ENCODE results near the gene PHKG2.

Gene PHKG2

GRCh38 chr16:30758988-30759491, 10.8 kb downstream of the PHKG2 start:
- Mint-ChIP-seq H3K4me3 (no peak overlapping the region), H3K4me1 (peaks cover 31% of the 10 kb centered on the region)

DNA sequence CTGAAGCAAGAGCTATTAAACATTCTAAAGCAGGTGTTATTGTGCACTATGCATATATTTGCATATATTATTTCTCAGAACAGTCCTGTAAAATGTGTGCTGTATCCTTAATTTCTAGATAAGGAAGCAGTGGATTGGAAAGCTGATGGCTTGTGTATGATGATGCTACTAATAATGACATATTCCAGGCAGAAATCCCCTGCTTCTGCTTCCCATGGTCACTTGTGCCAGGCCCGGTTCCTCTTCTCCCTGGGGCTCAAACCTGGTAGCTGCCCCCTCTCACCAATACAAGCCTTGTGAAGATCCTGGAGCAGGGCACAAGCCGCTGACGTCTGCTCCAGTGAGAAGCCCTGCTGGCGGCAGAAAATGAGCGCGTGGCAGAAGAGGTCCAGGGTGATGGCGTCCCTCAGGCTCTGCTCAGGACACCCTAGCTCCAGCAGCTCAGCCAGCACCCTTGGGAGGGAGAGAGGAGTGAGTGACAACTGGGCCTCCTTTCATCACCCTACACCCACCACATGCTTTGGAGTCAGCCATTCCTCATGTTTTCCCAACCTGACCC, 11.9 kb downstream of the PHKG2 start:
- Mint-ChIP-seq H3K4me1 (peaks cover 31% of the 10 kb centered on the region), H3K9me3 (no peaks in the 10 kb centered on the region), H3K36me3 (ENCODE audit: low read depth) (peaks cover 13% of the 10 kb centered on the region), H3K27me3 (no peaks in the 10 kb centered on the region), H3K27ac (no peak overlapping the region), H3K4me3 (peak overlapping the region; percentile 91)
- ATAC-seq, result no peak
- DNase-seq, result no peak

More at GRCh38 chr16:30758988-30759491, 10.8 kb downstream of the PHKG2 start:
- Mint-ChIP-seq H3K27me3 (no peaks in the 10 kb centered on the region), H3K36me3 (ENCODE audit: low read depth) (peaks cover 19% of the 10 kb centered on the region), H3K9me3 (no peaks in the 10 kb centered on the region), H3K27ac (no peak overlapping the region)
- no peak for DNase-seq
- no peak for ATAC-seq

- Mint-ChIP-seq H3K9me3 (no peaks in the 10 kb centered on the region), H3K36me3 (ENCODE audit: low read depth) (peaks cover 18% of the 10 kb centered on the region), H3K4me1 (peaks cover 31% of the 10 kb centered on the region), H3K4me3 (peak overlapping the region; percentile 91), H3K27me3 (no peaks in the 10 kb centered on the region), H3K27ac (peak overlapping the region; percentile 86)
- ATAC-seq (no peak), DNase-seq (no peak)
These were observed 12.6 kb downstream of the PHKG2 start for GRCh38 chr16:30760577-30761426.

- Mint-ChIP-seq H3K4me3 (peak overlapping the region; percentile 91), H3K36me3 (ENCODE audit: low read depth) (peaks cover 23% of the 10 kb centered on the region), H3K4me1 (peaks cover 31% of the 10 kb centered on the region), H3K9me3 (no peaks in the 10 kb centered on the region), H3K27ac (peak overlapping the region; percentile 86), H3K27me3 (no peaks in the 10 kb centered on the region)
- ATAC-seq (peak; percentile 30), DNase-seq (peak; percentile 62)
These were observed 13.3 kb downstream of the PHKG2 start for GRCh38 chr16:30761427-30761927.

GRCh38 chr16:30761928-30762902, 14.0 kb downstream of the PHKG2 start, which contains the start of the genes CFAP119 and RNF40:
TSS of gene CFAP119 (minus strand) at chr16:30762062. CDS start at chr16:30761748, 314 bp downstream.
TSS of gene RNF40 (plus strand) at chr16:30762322. CDS start at chr16:30762546, 224 bp downstream.
- ATAC-seq (peak; percentile 97), DNase-seq (peak; percentile 93)
- Mint-ChIP-seq H3K9me3 (no peaks in the 10 kb centered on the region), H3K4me3 (peak within 1 kb of the TSS; percentile 91), H3K4me1 (peaks cover 31% of the 10 kb centered on the region), H3K27ac (peak within 1 kb of the TSS; percentile 86), H3K27me3 (no peaks in the 10 kb centered on the region), H3K36me3 (ENCODE audit: low read depth) (peaks cover 29% of the 10 kb centered on the region)

DNA sequence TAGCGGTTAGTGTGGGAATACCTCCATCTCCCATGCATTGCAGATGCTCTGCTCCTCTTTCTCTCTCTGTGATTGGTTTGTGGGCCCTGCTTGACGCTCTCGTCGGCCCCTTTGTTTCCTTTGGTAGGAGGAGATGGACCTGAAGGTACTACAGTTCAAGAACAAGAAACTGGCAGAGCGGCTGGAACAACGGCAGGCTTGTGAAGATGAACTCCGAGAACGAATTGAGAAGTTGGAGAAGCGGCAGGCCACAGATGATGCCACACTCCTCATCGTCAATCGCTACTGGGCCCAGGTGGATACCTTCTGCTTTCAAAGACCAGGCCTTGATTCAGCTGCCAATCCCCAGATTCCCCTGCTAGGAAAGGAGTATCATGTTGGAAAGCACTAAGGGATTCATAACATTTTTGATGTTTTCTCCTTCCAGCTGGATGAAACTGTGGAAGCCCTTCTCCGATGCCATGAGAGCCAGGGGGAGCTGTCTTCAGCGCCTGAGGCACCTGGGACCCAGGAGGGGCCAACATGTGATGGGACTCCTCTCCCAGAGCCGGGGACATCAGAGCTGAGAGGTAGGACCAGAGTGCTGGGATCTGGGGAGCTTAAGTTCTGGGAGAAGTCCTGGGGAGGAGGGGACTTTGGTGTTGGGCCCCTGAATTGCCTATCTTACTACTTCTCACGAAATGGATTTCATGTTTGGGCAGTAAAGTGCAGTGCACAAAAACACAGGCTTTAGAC, 14.9 kb downstream of the PHKG2 start:
- peaks cover 31% of the 10 kb centered on the region for H3K4me1 Mint-ChIP-seq
- peak overlapping the region; percentile 86 for H3K27ac Mint-ChIP-seq
- no peak for ATAC-seq
- no peaks in the 10 kb centered on the region for H3K9me3 Mint-ChIP-seq
- peaks cover 36% of the 10 kb centered on the region for H3K36me3 Mint-ChIP-seq (ENCODE audit: low read depth)
- no peak for DNase-seq
- no peaks in the 10 kb centered on the region for H3K27me3 Mint-ChIP-seq
- peak overlapping the region; percentile 91 for H3K4me3 Mint-ChIP-seq

GRCh38 chr16:30764086-30764485, 15.9 kb downstream of the PHKG2 start:
- no peak overlapping the region for H3K27ac Mint-ChIP-seq

DNA sequence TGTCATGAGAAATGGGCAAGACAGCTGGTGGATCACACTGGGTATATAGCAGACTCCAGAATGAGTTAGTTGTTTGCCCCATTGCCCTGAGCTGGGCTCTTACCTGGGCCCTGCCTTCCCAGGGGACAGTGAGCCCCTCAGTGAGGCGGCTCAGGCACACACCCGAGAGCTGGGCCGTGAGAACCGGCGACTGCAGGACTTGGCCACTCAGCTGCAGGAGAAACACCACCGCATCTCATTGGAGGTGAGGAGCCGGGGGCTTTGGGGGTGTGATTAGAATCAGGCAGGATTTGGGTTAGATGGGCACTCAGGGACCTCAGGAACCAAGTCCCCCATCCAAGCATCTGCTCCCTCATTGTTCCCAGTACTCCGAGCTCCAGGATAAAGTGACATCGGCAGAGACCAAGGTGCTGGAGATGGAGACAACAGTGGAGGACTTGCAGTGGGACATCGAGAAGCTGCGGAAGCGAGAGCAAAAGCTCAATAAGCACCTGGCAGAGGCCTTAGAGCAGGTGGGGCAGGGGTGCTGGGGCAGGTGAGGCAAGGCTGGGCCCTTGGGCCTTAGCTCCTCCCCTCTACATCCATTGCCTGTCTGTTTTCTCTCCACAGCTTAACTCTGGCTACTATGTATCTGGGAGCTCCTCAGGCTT, 16.7 kb downstream of the PHKG2 start:
- ATAC-seq (no peak), DNase-seq (no peak)
- no peak overlapping the region for H3K4me3 Mint-ChIP-seq
- no peaks in the 10 kb centered on the region for H3K27me3 Mint-ChIP-seq
- H3K27ac Mint-ChIP-seq, result no peak overlapping the region
- H3K9me3 Mint-ChIP-seq, result no peaks in the 10 kb centered on the region
- H3K36me3 Mint-ChIP-seq (ENCODE audit: low read depth), result peaks cover 48% of the 10 kb centered on the region
- peaks cover 29% of the 10 kb centered on the region for H3K4me1 Mint-ChIP-seq

More at GRCh38 chr16:30764086-30764485, 15.9 kb downstream of the PHKG2 start:
- Mint-ChIP-seq H3K9me3 (no peaks in the 10 kb centered on the region), H3K27me3 (no peaks in the 10 kb centered on the region), H3K36me3 (ENCODE audit: low read depth) (peaks cover 44% of the 10 kb centered on the region), H3K4me1 (peaks cover 29% of the 10 kb centered on the region), H3K4me3 (peak overlapping the region; percentile 58)
- ATAC-seq (no peak), DNase-seq (no peak)

DNA sequence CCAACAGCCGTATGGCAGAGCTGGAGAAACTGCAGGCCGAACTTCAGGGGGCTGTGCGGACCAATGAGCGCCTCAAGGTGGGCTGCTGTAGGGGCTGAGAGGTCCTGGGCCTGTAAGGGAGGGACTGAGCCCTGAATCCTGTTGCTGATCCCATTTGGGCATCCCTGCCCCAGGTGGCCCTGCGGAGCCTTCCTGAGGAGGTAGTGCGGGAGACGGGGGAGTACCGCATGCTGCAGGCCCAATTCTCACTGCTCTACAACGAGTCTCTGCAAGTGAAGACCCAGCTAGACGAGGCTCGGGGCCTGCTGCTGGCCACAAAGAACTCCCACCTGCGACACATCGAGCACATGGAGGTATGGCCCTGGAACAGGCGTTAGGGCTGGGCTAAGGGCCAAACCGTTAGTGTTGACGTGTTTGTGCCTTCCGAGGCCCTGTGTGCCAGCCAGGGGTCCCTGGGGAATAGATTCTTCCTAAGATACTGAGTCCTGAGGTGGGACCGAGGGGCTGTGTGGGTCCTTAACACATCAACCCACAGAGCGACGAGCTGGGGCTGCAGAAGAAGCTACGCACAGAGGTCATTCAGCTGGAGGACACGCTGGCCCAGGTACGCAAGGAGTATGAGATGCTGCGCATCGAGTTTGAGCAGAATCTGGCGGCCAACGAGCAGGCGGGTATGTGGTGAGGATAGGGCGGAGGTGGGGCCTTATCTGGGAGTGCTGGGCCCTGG, 18.1 kb downstream of the PHKG2 start:
- Mint-ChIP-seq H3K36me3 (ENCODE audit: low read depth) (peaks cover 51% of the 10 kb centered on the region), H3K27ac (no peak overlapping the region), H3K27me3 (no peaks in the 10 kb centered on the region), H3K4me1 (peaks cover 18% of the 10 kb centered on the region), H3K4me3 (no peak overlapping the region), H3K9me3 (no peaks in the 10 kb centered on the region)
- ATAC-seq, result no peak
- DNase-seq, result no peak

GRCh38 chr16:30766933-30767284, 18.7 kb downstream of the PHKG2 start:
- DNase-seq (no peak), ATAC-seq (no peak)
- peak overlapping the region; percentile 35 for H3K27ac Mint-ChIP-seq
- H3K4me1 Mint-ChIP-seq, result peaks cover 15% of the 10 kb centered on the region
- H3K27me3 Mint-ChIP-seq, result no peaks in the 10 kb centered on the region
- H3K4me3 Mint-ChIP-seq, result no peak overlapping the region
- peaks cover 54% of the 10 kb centered on the region for H3K36me3 Mint-ChIP-seq (ENCODE audit: low read depth)
- H3K9me3 Mint-ChIP-seq, result no peaks in the 10 kb centered on the region

- Mint-ChIP-seq H3K9me3 (no peaks in the 10 kb centered on the region), H3K36me3 (ENCODE audit: low read depth) (peaks cover 60% of the 10 kb centered on the region), H3K4me3 (no peak overlapping the region), H3K27me3 (no peaks in the 10 kb centered on the region), H3K4me1 (peaks cover 10% of the 10 kb centered on the region), H3K27ac (no peak overlapping the region)
- DNase-seq (no peak), ATAC-seq (no peak)
These were observed 19.7 kb downstream of the PHKG2 start for GRCh38 chr16:30767767-30768465.

DNA sequence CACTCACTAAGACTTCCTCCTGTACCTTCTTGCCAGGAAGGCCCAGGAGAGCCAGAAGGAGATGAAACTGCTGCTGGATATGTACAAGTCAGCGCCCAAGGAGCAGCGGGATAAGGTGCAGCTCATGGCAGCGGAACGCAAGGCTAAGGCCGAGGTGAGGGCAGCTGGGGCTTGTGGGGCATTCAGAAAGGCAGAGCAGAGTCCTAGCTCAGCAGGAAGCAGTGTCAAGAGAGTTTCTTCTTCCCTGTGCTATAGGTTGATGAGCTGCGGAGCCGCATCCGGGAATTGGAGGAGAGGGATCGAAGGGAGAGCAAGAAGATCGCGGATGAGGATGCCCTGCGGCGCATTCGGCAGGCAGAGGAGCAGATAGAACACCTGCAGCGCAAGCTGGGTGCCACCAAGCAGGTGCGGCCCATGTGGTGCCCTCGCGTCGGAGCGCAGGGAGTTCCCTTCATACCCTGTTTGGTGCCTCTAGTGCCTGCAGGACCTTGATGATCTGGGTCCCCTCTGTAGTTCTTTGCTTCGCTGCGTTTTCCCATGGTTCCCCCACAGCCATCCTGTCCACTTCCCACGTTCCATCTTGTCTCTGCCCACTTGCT, 20.5 kb downstream of the PHKG2 start:
- DNase-seq, result no peak
- ATAC-seq, result no peak
- Mint-ChIP-seq H3K27me3 (no peaks in the 10 kb centered on the region), H3K4me3 (no peak overlapping the region), H3K36me3 (ENCODE audit: low read depth) (peaks cover 58% of the 10 kb centered on the region), H3K9me3 (no peaks in the 10 kb centered on the region), H3K4me1 (peaks cover 6% of the 10 kb centered on the region), H3K27ac (no peak overlapping the region)
